NT2/D1 (cell line): Measurements from ENCODE around the gene ATP6V0C.

ENCODE experiments used
- SUZ12 ChIP-seq: IDR thresholded peaks from 2 replicates; pipeline ENCODE4 v1.6.1; 2011; ENCODE audit not compliant: insufficient read length, insufficient read depth; ENCODE audit errors: extremely low read depth
- YY1 ChIP-seq: IDR thresholded peaks from 2 replicates; pipeline ENCODE4 v1.6.1; 2011; ENCODE audit not compliant: insufficient read length, insufficient read depth
- ZNF274 ChIP-seq: IDR thresholded peaks from 2 replicates; pipeline ENCODE4 v1.6.1; 2011; ENCODE audit warnings: mild to moderate bottlenecking, low read depth, low read length

- TF ChIP-seq ZNF274, result no peak
- no peak for TF ChIP-seq YY1
- TF ChIP-seq SUZ12, result no peak
These were observed 804 bp downstream of the ATP6V0C start for GRCh38 chr16:2514333-2515179.
